ENCODE results near the gene NKAIN2.
"Not testable (repeated sequence)": the region's sequence is repeated elsewhere in the genome, so short reads cannot be mapped to it uniquely, and the experiment has no call there.

DNA sequence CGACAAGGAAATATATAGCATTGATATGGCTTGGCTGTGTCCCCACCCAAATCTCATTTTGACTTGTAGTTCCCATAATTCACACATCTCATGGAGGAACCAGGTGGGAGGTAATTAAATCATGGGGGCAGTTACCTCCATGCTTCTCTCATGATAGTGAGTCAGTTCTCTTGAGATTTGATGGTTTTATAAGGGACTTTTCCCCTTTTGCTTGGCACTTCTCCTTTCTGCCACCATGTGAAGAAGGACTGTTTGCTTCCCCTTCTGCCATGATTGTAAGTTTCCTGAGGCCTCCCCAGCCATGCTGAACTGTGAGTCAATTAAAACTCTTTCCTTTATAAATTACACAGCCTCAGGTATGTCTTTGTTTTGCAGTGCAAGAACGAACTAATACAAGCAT lies 756.4 kb downstream of the NKAIN2 start:
- TF ChIP-seq, protein P1, sequence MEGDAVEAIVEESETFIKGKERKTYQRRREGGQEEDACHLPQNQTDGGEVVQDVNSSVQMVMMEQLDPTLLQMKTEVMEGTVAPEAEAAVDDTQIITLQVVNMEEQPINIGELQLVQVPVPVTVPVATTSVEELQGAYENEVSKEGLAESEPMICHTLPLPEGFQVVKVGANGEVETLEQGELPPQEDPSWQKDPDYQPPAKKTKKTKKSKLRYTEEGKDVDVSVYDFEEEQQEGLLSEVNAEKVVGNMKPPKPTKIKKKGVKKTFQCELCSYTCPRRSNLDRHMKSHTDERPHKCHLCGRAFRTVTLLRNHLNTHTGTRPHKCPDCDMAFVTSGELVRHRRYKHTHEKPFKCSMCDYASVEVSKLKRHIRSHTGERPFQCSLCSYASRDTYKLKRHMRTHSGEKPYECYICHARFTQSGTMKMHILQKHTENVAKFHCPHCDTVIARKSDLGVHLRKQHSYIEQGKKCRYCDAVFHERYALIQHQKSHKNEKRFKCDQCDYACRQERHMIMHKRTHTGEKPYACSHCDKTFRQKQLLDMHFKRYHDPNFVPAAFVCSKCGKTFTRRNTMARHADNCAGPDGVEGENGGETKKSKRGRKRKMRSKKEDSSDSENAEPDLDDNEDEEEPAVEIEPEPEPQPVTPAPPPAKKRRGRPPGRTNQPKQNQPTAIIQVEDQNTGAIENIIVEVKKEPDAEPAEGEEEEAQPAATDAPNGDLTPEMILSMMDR (conservative IDR thresholded peaks at IDR 0.05): not testable (repeated sequence)
- TF ChIP-seq ZFX (IDR thresholded peaks at IDR 0.05): not testable (repeated sequence)

Measured in C4-2B (cell line).